ENCODE results near the gene PCSK7. TPM values are rescaled to one million over a fixed set of nuclear protein-coding genes. Genes with fewer than 3 reads are reported as not detected.
A peak's percentile ranks its signal among the peaks of the same experiment; 100 is the strongest.

PCSK7 gene
- total and polyA plus RNA-seq, 10 of the 15 experiments (the other 5 are each of a cell fraction or from before 2014, with no cell fraction given), result 5.5 to 81.5 (median 51.6) TPM

- TF ChIP-seq MXI1 (IDR thresholded peaks at IDR 0.05; ENCODE audit: low read depth, low read length) (peak; percentile 20; the same call in 1 of the 2 replicates), IRF4 (IDR thresholded peaks at IDR 0.05; ENCODE audit: low read depth, low read length) (no peak), LARP7 (IDR thresholded peaks at IDR 0.05) (no peak), REST (IDR thresholded peaks at IDR 0.05; ENCODE audit: low read depth, low read length) (no peak), IKZF1 (conservative IDR thresholded peaks at IDR 0.05) (peak; percentile 31; the same call in 1 of the 2 replicates)
These were observed 41.8 kb downstream of the PCSK7 start (continued) for GRCh38 chr11:117189941-117190544.

GRCh38 chr11:117189191-117189940 is 42.5 kb downstream of the PCSK7 start:
- FAIRE-seq (peak; percentile 90), DNase-seq (ENCODE audit: low read depth, low spot score) (peak; percentile 68), ATAC-seq (peak; percentile 89)
- BruUV-seq (replicated peaks), result no TSS peak
- Histone ChIP-seq H3K9ac (ENCODE audit: control insufficient read depth, insufficient read depth, low read length) (peak overlapping the region; percentile 48; the same call in 1 of the 2 replicates), H3K9me3 (replicated peaks; ENCODE audit: control insufficient read depth, insufficient read depth, low read length) (no peaks in the 10 kb centered on the region), H3K27ac (ENCODE audit: control insufficient read depth, insufficient read depth) (peak overlapping the region; percentile 89), H3K4me2 (ENCODE audit: control insufficient read depth, insufficient read depth) (peak overlapping the region; percentile 60), H3K4me1 (ENCODE audit: control insufficient read depth, insufficient read depth, low read length) (peaks cover 36% of the 10 kb centered on the region), H4K20me1 (ENCODE audit: control insufficient read depth, insufficient read depth) (no peaks in the 10 kb centered on the region), H2AFZ (ENCODE audit: control insufficient read depth, low read depth, low read length) (peak overlapping the region; percentile 59), H3K79me2 (ENCODE audit: control insufficient read depth, insufficient read depth, low read length) (no peaks in the 10 kb centered on the region), H3K27me3 (replicated peaks in 1 of 2; ENCODE audit: control insufficient read depth in 2 of 2, insufficient read depth in 2 of 2, low read length in 1 of 2) (no peaks in the 10 kb centered on the region), H3K4me3 (no peak overlapping the region; the same call in 1 of the 2 replicates), H3K36me3 (ENCODE audit: control insufficient read depth in 2 of 2, insufficient read depth in 2 of 2, low read length in 1 of 2) (peaks cover 3 to 8% of the 10 kb centered on the region in 2 experiments; a peak in 3 of 4 replicates)
- WGBS (ENCODE audit: insufficient coverage, insufficient replicate concordance, low lambda C conversion rate, missing lambda C conversion rate), result 24% methylated on average over 20 of the region's 22 CpGs
- ChIA-PET POLR2A (interaction anchor here (0.6 to 3.3 kb wide), 2 partner anchors 10 to 114 kb away, joined by 3 to 14 read pairs; partner anchors contain the start of gene SIDT2), CTCF (interaction anchor here (1.7 kb wide), 1 partner anchor 9 kb away, joined by 9 read pairs; no protein-coding TSS in a partner anchor), RAD21 (ENCODE audit: unreplicated experiment) (interaction anchor here (0.7 to 2.1 kb wide), 3 partner anchors 10 to 41 kb away, joined by 3 to 6 read pairs (median 3); no protein-coding TSS in a partner anchor), SMC1A (ENCODE audit: uncharacterized antibody, unreplicated experiment) (interaction anchor here (0.7 to 1.2 kb wide), 3 partner anchors 9 to 209 kb away, joined by 3 to 4 read pairs (median 3); partner anchors contain the start of gene PCSK7)
- in situ Hi-C loops (cut with MboI), result no loop called here
- intact Hi-C loops (cut with micrococcal nuclease; ENCODE audit: unreplicated experiment), result no loop called here
- TF ChIP-seq CREB1 (IDR thresholded peaks at IDR 0.05; ENCODE audit: low read depth), result no peak
- no peak for TF ChIP-seq ZBTB33 (IDR thresholded peaks at IDR 0.05)
- TF ChIP-seq LARP7 (IDR thresholded peaks at IDR 0.05), result no peak
- peak in 1 of 2 experiments; percentile 24; a peak in 1 of 4 replicates for TF ChIP-seq ETV6 (conservative IDR thresholded peaks at IDR 0.05 in 1 of 2, IDR thresholded peaks at IDR 0.05 in 1 of 2; ENCODE audit: borderline replicate concordance in 1 of 2, low read depth in 1 of 2)
- no peak for TF ChIP-seq BMI1 (IDR thresholded peaks at IDR 0.05; ENCODE audit: borderline replicate concordance)
- no peak for TF ChIP-seq CHD1 (IDR thresholded peaks at IDR 0.05; ENCODE audit: low read depth, low read length)
- TF ChIP-seq SMC3 (IDR thresholded peaks at IDR 0.05; ENCODE audit: borderline replicate concordance, low read length), result 0 out of 2 replicates have a peak, but pooled peaks have one; percentile 12
- TF ChIP-seq NR2C2 (IDR thresholded peaks at IDR 0.05; ENCODE audit: borderline replicate concordance, control insufficient read depth, insufficient read length, low read depth), result no peak
- TF ChIP-seq CREM (IDR thresholded peaks at IDR 0.05; ENCODE audit: low read depth), result 0 out of 2 replicates have a peak, but pooled peaks have one; percentile 21
- no peak for TF ChIP-seq NFIC (IDR thresholded peaks at IDR 0.05; ENCODE audit: low read depth, low read length)
- peak; percentile 56; the same call in 1 of the 2 replicates for TF ChIP-seq MAX (IDR thresholded peaks at IDR 0.05; ENCODE audit: low read depth, low read length)

Measured in GM12878 (cell line).